Astrocyte of the cerebellum (primary cell): ENCODE results near the gene IPMK.
A peak's percentile ranks its signal among the peaks of the same experiment; 100 is the strongest.
"Not testable (repeated sequence)": the region's sequence is repeated elsewhere in the genome, so short reads cannot be mapped to it uniquely, and the experiment has no call there.

Source experiments
- DNase-seq: peaks from one replicate; pipeline ENCODE4 v3.0.0-alpha.2; 2011; ENCODE audit warnings: low read depth
- H3K4me3 ChIP-seq: 2 replicates; pipeline ENCODE4 v1.5.1; 2011; ENCODE audit warnings: mild to moderate bottlenecking, low read depth, low read length, moderate library complexity
- in situ Hi-C: cut with HindIII; loops from 2 replicates; pipeline ENCODE4 v1.10.0; 2017; ENCODE audit warnings: low sequenced_read_pairs
- TF ChIP-seq, protein P1 (sequence below): IDR thresholded peaks from 2 replicates; pipeline ENCODE4 v1.5.1; 2012; ENCODE audit warnings: low read length, low read depth, moderate library complexity, mild to moderate bottlenecking; ENCODE audit errors: missing control alignments

Gene IPMK

DNA sequence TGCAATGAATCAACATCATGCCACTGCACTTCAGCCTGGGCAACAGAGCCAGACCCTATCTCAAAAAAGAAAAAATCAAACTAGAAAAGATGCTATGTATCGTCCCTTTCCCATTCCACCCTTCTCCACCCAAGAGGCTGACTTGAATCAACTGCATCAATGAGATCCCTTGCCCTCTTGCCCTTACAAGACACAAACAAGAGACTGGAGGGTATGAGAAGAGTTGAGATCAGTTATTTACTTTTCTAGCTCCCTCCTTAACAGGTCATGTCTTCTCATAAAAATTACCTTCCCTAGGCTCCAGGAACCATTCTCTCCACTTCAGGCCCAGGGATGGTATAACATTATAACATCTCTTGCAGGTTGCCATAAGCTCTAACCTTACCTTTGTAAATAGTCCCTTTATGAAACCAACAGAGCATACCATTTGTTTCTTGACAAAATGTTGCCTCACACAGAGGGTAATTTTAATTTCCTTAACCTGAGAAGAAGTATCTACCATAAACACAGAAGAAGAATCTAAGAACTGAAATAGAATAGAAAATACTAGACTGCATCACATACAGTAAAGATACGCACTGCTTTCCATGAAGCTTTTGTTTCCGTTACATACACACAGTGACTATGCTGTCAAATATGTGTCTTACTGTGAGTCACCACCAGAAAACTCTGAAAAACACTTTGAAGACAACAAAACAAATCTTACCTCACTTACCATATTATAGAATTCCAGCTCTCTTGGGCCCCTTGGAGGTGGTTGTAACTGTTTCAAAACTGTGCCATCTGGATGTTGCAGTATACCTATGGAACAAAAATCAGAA, 30.5 kb downstream of the IPMK start:
- peak; percentile 86 for DNase-seq
- in situ Hi-C loops = no loop called here
- TF ChIP-seq, protein P1, sequence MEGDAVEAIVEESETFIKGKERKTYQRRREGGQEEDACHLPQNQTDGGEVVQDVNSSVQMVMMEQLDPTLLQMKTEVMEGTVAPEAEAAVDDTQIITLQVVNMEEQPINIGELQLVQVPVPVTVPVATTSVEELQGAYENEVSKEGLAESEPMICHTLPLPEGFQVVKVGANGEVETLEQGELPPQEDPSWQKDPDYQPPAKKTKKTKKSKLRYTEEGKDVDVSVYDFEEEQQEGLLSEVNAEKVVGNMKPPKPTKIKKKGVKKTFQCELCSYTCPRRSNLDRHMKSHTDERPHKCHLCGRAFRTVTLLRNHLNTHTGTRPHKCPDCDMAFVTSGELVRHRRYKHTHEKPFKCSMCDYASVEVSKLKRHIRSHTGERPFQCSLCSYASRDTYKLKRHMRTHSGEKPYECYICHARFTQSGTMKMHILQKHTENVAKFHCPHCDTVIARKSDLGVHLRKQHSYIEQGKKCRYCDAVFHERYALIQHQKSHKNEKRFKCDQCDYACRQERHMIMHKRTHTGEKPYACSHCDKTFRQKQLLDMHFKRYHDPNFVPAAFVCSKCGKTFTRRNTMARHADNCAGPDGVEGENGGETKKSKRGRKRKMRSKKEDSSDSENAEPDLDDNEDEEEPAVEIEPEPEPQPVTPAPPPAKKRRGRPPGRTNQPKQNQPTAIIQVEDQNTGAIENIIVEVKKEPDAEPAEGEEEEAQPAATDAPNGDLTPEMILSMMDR = no peak
- no peak overlapping the region for H3K4me3 ChIP-seq

DNA sequence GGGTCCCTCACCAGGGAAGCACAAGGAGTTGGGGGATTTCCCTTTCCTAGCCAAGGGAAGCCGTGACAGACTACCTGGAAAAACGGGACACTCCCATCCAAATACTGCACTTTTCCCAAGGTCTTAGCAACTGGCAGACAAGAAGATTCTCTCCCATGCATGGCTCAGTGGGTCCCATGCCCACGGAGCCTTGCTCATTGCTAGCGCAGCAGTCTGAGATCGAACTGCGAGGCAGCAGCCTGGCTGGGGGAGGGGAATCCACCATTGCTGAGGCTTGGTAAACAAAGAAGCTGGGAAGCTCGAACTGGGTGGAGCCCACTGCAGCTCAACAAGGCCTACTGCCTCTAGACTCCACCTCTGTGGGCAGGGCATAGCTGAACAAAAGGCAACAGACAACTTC, 37.8 kb downstream of the IPMK start:
- in situ Hi-C loops, H3K4me3 ChIP-seq, DNase-seq: not testable (repeated sequence)

DNA sequence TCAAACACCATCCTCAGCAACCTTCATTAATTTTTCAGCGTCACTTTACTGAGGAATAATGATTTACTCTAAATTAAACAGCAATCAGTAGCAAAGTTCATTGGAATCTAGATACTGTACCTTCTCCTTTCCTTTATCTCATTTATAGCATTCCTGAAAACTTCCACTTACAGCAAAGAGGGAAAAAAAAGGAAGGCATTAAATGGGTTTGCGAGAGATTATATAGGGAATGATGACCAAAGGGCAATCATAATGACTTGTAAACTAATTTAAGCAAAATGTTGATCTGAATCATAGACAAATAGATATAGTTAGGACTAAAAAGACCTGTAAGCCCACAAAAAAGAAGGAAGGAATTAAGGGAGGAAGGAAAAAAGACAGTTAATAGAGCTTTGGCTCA, 42.0 kb downstream of the IPMK start:
- H3K4me3 ChIP-seq = no peak overlapping the region
- TF ChIP-seq, protein P1 = no peak
- in situ Hi-C loops = no loop called here
- no peak for DNase-seq

DNA sequence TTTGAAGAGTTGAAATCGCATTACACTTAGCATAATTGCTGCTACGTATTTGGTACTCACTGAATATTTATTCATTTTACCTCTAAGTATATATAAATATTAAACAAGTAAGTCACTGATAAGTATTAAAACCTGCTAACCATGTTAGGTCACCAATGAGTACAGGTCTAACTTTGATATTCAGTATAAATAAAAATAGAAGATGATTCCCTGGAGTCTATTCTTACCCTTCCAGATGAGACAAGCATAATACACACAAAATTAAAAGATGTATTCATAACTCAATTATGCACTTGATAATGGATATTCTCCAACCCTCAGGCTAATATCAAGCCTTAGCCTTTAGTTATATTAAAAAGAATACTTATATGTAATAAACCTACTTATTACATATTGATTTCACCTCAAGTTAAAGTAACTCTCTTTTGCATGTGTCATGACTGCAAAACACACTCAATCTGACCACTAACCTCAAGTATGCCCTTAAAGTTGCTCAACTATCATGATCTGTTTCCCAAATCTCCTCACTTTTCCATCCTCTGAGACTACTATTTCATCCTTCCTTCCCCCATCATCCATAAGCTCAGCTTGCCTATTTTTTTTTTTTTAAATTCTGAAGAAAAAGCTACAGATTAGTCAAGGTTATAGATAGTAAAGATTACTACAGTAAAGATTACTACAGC, 46.8 kb downstream of the IPMK start:
- in situ Hi-C loops = no loop called here
- no peak overlapping the region for H3K4me3 ChIP-seq
- no peak for DNase-seq
- TF ChIP-seq, protein P1 = no peak

DNA sequence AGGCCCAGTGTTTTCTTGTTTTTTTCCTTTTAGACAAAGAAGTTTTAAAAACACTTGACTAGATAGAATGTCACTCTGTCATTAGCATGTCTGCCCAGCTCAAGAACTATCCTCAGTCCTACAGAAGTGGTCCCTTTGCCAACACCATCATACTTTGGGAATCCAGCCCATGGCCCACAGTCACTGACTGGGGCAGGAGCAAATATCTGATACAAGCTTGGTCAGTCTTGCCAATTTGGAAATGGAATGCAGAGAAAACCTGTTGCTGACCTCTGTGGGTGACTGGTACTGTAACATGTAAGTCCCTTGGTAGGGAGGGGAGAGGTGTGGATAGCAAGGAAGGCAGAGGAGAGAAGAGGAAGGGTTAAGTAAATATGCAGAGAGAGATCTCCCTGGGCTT, 47.8 kb downstream of the IPMK start:
- TF ChIP-seq, protein P1 = no peak
- DNase-seq = no peak
- H3K4me3 ChIP-seq = no peak overlapping the region
- in situ Hi-C loops = no loop called here

DNA sequence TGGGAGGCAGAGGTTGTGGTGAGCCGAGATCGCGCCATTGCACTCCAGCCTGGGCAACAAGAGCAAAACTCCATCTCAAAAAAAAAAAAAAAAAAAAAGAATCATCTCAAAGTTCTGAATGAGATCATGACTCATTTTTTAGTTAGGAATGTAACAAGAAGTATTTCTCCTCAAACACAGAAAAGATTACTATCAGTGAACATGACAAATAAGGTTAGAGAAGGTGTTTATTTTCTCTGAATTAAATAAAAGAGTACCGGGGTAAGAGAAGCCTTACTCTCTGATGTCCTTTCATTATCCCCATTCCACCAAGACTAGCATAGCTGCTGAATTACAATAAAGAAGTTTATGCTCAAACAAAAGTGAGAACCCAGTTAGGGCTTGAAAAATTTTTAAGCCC, 50.1 kb downstream of the IPMK start:
- TF ChIP-seq, protein P1 = no peak
- DNase-seq = no peak
- no peak overlapping the region for H3K4me3 ChIP-seq
- in situ Hi-C loops = no loop called here

DNA sequence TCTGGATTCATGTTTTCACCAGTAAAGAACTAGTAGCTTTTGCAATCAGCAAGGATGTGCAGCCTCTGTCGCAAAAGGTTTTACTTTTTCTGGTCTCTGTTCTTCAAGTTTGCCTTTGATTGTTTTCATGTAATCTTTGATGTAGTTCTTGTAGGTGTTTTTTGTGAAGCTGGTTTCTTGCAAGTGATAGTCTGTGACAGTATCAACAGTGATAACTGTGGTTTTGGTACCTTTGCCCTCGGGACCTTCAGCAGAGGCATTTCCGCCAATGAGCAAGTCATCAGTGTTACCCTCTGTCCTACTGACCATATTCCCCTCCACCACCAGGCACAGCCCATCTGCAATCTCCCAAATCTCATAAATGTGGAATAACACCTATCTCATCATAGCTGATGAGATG, 55.1 kb downstream of the IPMK start:
- TF ChIP-seq, protein P1 = no peak
- in situ Hi-C loops = no loop called here
- H3K4me3 ChIP-seq = no peak overlapping the region
- DNase-seq = no peak
